Measurements from ENCODE around the gene EIF4H.
"Not testable (repeated sequence)": the region's sequence is repeated elsewhere in the genome, so short reads cannot be mapped to it uniquely, and the experiment has no call there.

Gene EIF4H

DNA sequence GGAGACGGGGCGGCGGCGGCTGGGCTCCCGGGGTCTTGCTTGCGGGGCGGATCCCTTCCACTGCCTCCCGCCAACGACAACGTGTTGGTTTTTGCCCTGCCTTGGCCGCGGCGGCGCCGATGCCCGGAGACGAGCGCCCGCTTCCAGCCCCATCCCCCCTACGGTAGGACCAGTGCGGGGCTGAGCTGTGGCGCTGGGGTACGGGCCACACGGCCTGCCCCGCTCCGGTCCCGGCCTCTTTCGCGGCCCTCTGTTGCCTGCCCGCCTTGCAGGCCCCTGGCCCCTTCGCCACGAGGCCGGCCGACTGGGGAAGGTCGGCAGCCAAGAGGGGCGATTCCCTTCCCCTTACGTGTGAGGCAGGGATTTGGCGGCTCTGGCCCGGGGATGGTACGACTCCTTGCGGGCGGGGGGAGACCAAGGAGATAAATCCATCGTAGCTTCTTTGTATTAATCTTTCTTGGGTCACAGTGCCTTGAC is 488 bp downstream of the EIF4H start:
- H3K4me3 ChIP-seq (ENCODE audit: low read depth, low read length): peak overlapping the region; percentile 89

DNA sequence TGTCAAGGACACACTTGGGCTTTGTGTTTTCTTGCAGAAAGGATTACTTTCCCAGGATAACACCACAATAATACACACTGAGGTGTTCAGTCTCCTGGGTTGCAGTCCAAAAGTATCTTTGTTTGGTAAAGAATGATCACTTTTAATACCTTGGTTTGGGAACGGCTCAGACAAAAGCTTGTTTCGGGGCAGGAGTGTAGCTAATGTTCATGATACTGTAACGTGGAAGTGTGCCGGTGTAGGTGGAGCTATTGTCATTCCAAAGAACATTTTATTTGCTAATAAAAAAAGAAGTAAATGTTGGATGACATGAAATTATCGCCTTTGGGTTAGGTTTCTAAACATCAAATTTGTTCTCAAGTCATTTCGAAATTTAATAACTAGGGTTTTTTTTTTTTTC is 1.2 kb downstream of the EIF4H start:
- H3K4me3 ChIP-seq (ENCODE audit: low read depth, low read length): peak overlapping the region; percentile 89

DNA sequence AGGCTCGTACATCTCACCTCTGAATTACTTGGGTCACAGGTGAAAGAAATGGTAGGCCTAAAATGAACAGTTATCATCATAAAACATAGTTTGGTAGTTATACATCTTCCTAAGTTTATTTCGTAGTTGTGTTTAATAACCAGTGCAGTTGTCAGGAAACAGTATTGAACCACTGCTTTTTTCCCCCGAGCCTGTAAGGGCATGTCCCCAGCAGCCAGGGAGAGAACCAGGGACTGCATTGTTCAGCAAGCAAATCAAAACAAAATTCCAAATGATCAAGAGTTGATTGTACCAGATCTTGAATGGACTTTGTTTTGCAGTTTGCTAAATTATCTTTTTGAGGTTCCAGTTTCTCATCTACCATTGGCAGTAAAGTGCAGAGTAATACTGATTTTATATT is 2.4 kb downstream of the EIF4H start:
- no peak overlapping the region for H3K4me3 ChIP-seq (ENCODE audit: low read depth, low read length)

DNA sequence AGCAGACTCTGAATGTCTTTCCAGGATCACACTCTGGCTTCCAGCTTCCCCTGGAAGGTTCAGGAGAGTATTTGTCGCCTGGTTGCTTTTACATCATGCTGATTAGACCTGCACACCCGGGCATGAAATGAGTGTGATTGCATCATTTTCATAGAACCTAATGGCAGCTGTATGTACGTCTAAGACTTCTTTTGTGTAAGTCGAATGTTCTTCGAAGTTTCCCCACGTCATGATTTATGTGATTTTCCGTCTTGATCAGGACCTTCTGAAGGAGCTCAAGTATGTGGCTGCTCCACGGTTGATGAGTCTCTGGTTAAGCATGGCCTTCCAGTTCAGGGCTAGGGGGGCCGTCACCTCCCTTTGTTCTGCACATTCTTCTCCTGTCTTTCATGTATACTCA is 4.5 kb downstream of the EIF4H start:
- H3K4me3 ChIP-seq (ENCODE audit: low read depth, low read length): no peak overlapping the region

DNA sequence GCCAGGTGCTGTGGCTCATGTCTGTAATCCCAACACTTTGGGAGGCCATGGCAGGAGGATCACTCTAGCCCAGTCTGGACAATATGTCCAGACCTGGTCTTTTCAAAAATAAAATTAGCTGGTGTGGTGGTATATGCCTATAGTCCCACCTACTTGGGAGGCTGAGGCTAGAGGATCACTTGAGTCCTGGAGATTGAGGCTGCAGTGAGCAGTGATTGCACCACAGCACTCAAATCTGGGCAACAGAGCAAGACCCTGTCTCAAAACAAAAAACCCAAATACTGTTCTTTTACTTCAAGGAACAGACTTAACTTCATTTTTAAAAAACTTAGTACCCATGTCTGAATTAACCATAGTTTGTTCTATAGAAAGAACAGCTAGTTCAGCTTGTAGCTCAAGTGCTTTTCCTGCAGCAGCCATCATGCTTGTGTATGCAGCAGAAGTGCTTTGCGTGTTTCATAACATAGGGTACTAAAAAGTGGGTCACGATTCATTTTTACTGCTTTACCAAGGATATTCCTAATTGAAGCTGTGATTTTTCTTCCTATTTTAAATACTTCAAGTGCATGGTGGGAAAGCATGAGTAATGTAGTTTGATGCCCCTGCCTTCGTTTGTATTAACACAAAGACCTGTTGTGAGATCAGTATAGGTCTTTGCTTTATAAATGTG is 5.9 kb downstream of the EIF4H start:
- no peak overlapping the region for H3K4me3 ChIP-seq (ENCODE audit: low read depth, low read length)

DNA sequence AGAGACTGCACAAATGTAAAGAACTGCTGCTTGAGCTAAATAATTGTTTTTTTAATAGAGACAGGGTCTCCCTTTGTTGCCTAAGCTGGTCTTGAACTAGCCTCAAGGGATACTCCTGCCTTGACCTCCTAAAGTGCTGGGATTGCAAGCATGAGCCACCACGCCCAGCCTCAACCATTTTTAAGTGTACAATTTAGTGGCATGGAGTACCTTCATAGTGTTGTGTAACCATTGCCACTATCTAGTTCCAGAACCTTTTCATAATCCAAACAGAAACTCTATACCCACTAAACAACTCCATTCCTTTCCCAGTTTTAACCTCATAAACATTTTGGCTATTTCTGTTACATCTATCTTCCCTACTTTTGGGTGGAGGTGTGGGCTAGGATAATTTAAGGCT is 6.7 kb downstream of the EIF4H start:
- H3K4me3 ChIP-seq (ENCODE audit: low read depth, low read length): no peak overlapping the region

DNA sequence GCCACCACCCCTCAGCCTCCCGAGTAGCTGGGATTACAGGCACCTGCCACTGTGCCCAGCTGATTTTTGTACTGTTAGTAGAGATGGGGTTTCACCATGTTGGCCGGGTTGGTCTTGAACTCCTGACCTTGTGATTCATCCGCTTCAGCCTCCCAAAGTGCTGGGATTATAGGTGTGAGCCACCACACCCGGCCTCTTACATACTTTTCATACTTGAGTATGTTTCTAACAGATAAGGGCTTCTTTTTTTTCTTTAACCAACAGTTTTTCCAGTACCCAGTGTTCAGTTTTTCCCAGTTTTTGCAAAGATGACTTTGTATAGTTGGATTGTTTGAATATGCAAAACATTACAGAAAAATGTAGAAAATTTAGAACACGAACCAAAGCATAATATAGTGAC is 7.7 kb downstream of the EIF4H start:
- no peak overlapping the region for H3K4me3 ChIP-seq (ENCODE audit: low read depth, low read length)

DNA sequence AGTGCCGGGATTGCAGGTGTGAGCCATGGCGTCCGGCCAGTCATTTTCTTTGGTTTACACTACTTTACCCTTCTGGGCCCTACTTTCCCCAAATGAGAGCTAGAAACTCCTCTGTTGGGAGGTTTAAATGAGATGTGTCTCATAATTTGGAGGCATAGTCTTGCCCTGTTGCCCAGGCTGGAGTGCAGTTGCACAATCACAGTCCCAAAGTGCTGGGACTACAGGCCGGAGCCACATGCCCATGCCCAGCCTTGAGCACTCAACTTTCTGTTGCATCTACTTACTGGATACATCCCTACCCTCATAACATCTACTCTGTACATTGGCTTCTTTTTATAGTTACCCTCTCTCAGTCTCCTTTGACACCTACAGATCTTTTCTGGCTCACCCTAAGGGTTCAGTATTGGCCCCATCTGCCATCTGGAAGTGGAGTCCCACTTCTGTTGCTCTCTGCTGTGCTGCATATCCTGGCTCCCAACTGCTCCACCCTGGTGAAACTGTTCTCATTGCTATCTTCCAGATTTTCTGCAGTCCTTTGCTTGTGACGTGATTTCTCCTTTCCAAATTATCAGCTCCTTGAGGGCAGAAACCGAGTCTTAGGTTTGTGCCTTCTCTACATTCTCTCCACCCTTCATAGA is 8.4 kb downstream of the EIF4H start:
- no peak overlapping the region for H3K4me3 ChIP-seq (ENCODE audit: low read depth, low read length)

DNA sequence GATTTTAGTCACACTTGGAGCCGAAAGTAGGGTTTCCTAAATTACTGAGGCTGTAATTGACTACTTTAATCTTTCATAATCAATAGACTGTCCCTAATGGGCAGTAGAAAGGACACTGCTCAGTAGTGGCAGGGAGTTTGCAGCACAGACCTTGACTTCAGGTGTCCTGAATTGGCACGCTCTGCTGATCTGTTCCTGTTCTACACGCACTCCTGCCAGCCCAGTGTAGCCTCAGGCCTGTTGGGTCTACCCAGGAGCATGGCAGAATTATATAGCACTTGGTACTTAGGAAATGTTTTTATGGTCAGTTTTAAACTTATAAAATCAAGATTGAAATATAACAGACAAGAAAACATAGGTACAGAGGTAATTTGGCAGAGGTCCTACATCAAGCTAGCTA is 9.0 kb downstream of the EIF4H start:
- no peak overlapping the region for H3K4me3 ChIP-seq (ENCODE audit: low read depth, low read length)

DNA sequence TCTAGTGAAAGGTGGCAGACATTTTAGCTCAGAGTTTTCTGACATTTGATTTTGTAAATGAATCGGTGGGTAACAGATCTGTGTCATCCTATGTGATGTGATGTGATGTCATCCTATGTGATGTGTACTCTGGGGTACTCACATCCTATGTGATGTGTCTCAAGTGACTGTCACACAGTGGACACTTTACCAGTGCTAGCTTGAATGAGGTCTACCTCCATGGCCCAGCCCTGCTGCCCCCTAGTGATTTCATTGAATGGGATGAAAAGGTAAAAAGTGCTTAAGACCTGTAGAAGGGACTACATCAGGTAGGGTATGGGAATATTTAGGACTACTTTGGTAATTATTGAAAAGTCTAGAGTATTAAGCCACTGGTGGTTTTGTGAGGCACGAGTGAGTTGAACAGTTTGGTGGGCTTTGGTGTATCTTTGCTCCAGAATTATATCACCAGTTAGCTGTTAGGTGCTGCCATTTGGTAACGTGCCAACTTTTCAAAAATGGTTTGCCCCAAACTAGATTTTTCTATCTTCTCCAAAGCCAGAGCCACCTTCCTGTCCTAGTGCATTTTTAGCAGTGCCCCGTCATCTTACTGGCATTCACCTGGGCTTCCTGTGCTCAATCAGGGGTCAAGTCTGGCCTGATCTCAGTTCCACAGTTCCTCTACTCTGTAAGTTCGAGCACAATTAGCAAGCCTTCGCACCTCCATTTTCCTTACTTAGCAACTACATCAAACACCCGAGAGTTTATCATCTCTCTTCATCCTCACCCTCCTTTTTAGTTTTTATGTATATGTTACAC is 9.7 kb downstream of the EIF4H start:
- no peak overlapping the region for H3K4me3 ChIP-seq (ENCODE audit: low read depth, low read length)

DNA sequence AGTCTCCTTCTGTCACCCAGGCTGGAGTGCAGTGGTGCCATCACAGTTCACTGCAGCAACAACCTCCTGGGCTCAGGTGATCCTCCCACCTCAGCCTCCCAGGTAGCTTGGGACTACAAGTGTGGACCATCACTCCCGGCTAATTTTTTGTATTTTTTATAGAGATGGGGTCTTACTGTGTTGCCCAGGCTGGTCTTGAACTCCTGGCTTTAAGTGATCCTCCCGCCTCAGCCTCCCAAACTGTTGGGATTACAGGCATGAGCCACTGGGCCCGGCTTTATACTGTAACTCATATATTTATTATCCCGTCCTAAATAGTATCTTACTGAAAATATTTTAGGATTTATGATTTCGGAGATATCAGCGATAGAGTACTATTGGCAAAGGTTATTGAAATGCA is 10.9 kb downstream of the EIF4H start:
- no peak overlapping the region for H3K4me3 ChIP-seq (ENCODE audit: low read depth, low read length)

DNA sequence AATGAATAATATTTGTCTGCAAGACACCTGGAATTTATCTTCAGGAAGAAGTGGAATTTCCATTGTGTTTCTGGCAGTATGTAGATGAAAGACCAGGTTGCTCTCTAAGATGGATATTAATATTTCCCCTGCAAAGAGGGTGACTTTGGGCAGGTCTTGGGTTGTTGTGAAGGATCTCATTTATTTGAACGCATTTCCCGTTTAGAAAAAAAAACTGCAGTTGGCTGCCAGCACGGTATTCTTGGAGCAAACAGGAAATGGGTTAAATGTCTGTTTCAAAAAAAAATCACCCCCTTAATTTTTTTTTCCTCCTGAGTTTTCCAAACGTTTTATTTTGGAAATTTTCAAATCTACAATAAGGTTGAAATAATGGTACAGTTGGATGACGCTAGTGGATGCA is 11.5 kb downstream of the EIF4H start:
- no peak overlapping the region for H3K4me3 ChIP-seq (ENCODE audit: low read depth, low read length)

DNA sequence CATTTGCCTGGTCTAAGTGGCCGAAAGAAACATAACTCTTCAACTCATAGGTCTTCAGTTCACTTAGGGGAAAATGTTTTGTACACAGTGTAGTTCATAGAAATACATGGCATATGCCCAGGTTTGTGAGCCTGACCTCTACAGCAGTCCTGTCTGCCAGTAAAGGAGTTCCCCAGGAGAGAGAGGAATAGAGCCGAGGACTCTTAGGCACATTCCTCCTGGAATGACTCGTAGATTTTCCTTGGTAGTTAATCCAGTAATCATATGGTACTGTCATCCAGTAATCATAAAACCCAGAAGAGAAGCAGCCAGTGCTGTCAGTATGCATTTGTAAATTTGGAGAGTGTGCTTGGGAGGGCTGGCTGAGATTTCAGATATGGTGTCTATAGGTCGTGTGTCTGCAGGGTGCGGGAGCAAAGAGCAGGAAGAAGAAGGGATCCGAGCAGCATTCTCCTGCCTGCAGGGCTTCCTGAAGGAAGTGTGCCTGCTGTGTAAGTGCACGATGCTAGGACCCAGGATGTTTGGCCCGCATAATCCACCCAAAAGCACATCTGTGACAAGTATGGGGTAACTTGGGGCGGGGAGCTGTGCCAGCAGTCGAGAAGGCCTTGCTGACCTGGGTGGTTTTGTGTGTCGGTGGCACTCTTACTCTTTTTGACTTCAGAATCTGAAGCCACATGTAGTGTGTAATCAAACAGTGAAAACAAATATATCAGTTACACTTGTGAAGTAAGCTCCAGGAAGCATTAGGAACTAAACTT is 13.9 kb downstream of the EIF4H start:
- H3K4me3 ChIP-seq (ENCODE audit: low read depth, low read length): no peak overlapping the region

DNA sequence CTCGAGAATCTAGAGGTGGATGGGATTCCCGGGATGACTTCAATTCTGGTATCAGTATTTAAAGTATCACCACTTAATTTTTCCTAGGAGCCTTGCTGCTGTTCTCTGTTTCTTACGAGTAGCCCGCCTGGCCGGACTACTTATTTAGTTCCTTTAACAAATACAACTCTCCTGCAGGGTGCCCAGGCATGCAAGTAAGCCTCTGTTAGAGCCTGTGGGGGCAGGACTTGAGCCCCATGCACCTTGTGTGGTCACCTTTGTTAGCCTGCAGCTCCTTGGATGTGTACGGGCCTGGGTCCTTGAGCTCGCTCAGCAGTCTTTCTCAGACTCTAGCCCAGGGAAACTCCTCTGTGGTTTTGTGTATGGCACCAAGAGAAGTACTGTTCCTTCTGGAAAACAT is 16.1 kb downstream of the EIF4H start:
- no peak overlapping the region for H3K4me3 ChIP-seq (ENCODE audit: low read depth, low read length)

DNA sequence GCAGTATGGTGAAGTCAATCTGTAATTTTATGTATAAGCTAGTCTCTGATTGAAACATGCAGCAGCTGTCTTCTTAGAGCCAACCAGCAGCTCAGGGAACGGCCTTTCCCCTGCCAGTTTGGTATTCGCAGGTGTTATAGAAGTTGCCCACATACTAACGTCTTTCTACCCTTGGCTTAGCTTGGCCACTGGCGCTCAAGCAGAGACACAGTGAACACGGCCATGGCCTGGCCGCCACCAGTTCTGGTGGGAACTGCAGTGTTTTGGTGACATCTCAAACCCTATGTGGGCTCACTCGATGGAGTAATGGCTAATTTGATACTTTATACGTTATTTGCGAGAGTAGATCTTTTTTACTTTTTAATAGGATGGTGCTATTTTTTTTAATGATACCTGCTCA is 17.1 kb downstream of the EIF4H start:
- no peak overlapping the region for H3K4me3 ChIP-seq (ENCODE audit: low read depth, low read length)

DNA sequence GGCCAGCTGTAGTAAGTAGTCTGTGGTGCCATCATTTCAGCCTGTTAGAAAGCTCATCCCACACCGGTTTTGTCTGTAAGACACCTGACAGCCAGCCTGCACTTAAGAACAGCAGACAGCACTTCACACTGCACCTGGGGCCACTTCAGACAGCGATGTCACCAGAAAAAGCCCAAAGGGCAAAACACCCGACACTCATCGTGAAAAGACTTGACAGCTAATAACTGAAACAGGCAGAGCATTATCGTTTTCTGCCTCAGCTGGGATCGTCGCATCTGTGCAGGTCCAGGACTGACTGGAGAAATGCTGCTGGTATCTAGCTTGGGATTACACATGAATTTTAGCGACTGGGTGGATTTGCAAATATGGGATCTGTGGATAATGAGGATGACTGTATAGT is 18.9 kb downstream of the EIF4H start:
- H3K4me3 ChIP-seq (ENCODE audit: low read depth, low read length): no peak overlapping the region

DNA sequence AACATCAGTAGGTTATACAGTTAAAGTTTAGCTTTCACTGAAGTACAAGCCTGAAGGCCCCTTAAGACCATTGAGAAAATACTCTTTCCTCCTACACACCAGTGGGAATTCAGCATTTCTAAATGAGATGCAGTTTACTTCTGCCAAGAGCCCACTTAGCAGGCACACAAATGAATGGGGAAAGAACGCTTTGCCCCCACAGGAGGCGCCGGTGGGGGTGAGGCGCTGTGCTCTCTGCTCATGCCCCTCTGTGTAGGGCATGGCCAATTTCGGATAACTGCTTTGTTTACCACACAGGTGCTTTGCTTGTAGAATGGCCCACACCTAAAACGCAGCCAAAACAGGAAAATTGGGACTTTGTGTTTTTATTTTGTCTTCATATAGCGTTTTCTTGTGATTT is 19.8 kb downstream of the EIF4H start:
- H3K4me3 ChIP-seq (ENCODE audit: low read depth, low read length): no peak overlapping the region

DNA sequence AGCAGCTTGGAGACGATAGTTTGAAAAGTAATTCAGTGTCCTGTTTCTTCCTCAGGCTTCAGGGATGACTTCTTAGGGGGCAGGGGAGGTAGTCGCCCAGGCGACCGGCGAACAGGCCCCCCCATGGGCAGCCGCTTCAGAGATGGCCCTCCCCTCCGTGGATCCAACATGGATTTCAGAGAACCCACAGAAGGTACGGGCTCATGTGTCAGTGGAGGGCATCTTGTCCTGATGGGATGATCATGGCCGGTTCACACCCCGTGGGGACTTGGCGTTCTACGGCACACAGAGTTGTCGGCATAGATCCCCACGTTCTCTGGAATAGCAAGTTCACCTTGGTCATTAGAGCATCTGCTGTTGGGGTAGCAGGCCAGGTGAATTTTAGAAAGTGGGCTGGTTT is 20.5 kb downstream of the EIF4H start:
- no peak overlapping the region for H3K4me3 ChIP-seq (ENCODE audit: low read depth, low read length)

DNA sequence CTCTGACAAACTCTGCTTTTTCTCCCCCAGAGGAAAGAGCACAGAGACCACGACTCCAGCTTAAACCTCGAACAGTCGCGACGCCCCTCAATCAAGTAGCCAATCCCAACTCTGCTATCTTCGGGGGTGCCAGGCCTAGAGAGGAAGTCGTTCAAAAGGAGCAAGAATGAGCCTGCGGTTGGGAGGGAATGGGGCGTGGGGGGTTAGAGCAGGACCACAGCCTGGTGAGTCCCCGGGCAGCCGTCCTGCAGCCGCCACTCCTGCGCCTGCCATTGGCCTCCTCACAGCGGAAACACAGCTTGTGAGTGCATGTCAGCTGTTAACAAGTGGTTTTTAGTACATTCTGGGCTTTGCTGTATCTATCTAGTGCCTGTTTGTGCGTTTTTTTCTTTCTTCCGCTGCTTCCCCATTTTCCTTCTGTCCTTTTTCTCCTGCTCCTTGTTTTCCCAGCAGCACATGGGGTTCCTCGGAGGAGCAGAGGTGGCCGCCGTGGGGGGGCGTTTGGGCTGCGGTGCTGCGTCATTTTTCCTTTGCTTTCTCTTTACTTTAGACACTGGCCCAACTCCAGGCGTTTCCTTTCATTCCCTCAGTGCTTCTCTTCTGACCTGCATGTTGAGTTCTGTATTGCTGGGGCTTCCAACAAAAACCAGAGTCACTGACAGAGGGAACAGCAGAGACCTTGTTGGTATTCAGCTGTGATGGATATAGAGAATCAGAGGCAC is 21.1 kb downstream of the EIF4H start:
- not testable (repeated sequence) for H3K4me3 ChIP-seq (ENCODE audit: low read depth, low read length)

DNA sequence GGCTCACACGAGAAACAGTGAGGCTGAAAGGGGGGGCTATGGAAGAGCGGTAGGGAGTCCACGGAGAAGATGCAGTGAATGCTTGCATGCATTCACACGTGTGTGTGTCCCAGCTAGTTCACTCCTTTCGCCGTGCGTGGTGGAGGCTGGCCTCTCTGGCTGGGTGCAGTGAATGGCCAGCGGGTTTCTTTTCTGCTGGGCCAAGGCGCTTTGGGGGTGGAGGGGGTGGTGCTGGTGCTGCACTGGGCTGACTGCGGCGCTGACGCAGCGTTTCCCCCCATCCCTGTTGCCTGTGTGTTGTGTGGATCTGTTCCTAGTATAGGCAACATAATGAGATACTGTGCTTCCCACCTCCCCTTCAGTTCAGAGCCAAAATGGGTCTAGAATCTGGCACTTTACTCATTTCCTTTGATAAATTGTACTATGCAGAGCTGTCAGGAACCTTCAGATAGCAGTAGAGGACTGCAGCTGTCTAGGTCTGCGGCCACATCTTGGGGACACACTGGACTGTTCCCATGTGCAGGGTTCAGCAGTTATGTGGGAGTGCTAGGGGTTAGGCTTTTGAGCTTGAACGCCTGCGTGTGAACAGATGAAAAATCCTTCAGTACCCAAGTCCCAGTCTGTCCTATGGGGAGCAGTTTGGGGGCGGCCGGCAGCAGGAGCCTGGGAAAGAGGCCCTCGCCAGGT is 22.0 kb downstream of the EIF4H start:
- H3K4me3 ChIP-seq (ENCODE audit: low read depth, low read length): not testable (repeated sequence)
